Keratinocyte (primary cell): ENCODE data around the gene ZNF70. TPM values are rescaled to one million over a fixed set of nuclear protein-coding genes. Genes with fewer than 3 reads are reported as not detected.

Source experiments
- DNase-seq: peaks from one replicate; pipeline ENCODE4 v3.0.0-alpha.2; 2011; ENCODE audit warnings: low read depth, missing footprints, low spot score
- FAIRE-seq: peaks from 2 replicates; lab custom pipeline; 2011; peaks lifted over from hg19 to GRCh38; lab: Jason Lieb, UNC
- H2AFZ ChIP-seq: 2 replicates; pipeline ENCODE4 v1.6.0; 2012; ENCODE audit warnings: low read length, control low read depth, inconsistent platforms; ENCODE audit not compliant: control insufficient read depth
- H3K27ac ChIP-seq: 2 replicates; pipeline ENCODE4 v1.5.1; 2011; ENCODE audit warnings: low read length; ENCODE audit not compliant: control insufficient read depth, insufficient read depth
- H3K27me3 ChIP-seq: 3 replicates; pipeline ENCODE4 v1.6.0; 2011; ENCODE audit warnings: low read length; ENCODE audit not compliant: control insufficient read depth, insufficient read depth; ENCODE audit errors: extremely low read depth
- H3K36me3 ChIP-seq, 2 experiments: 2 replicates in 1 of 2; 3 replicates in 1 of 2; pipeline ENCODE4 v1.5.1; 2011; ENCODE audit warnings: low read length in 2 of 2, mild to moderate bottlenecking in 1 of 2; ENCODE audit not compliant: control insufficient read depth in 2 of 2, insufficient read depth in 2 of 2; ENCODE audit errors: extremely low read depth in 1 of 2
- H3K4me1 ChIP-seq: 3 replicates; pipeline ENCODE4 v1.5.1; 2011; ENCODE audit warnings: low read length; ENCODE audit not compliant: control insufficient read depth, insufficient read depth; ENCODE audit errors: extremely low read depth
- H3K4me2 ChIP-seq: 3 replicates; pipeline ENCODE4 v1.6.0; 2011; ENCODE audit warnings: low read depth, low read length; ENCODE audit not compliant: control insufficient read depth, insufficient read depth; ENCODE audit errors: extremely low read depth
- H3K4me3 ChIP-seq, 3 experiments: fragments of 200-600 bp in 1 of 3; sonication (generic) in 1 of 3; 2 replicates in 2 of 3; 3 replicates in 1 of 3; pipeline ENCODE4 v1.5.1; 2011 to 2016; ENCODE audit warnings: low read length in 3 of 3, mild to moderate bottlenecking in 3 of 3, control low read depth in 2 of 3, inconsistent platforms in 1 of 3, low read depth in 1 of 3, mixed read lengths in 1 of 3, mixed run types in 1 of 3, moderate library complexity in 1 of 3; ENCODE audit not compliant: control insufficient read depth in 2 of 3, insufficient read depth in 2 of 3; ENCODE audit errors: extremely low read depth in 1 of 3
- H3K79me2 ChIP-seq: 2 replicates; pipeline ENCODE4 v1.6.0; 2012; ENCODE audit warnings: low read length; ENCODE audit not compliant: control insufficient read depth, insufficient read depth
- H3K9ac ChIP-seq: 3 replicates; pipeline ENCODE4 v1.6.0; 2011; ENCODE audit warnings: low read length; ENCODE audit not compliant: control insufficient read depth, insufficient read depth; ENCODE audit errors: extremely low read depth
- H3K9me1 ChIP-seq: 3 replicates; pipeline ENCODE4 v1.6.0; 2011; ENCODE audit warnings: low read length; ENCODE audit not compliant: control insufficient read depth, insufficient read depth; ENCODE audit errors: extremely low read depth
- H3K9me3 ChIP-seq: 2 replicates; pipeline ENCODE4 v1.5.1; 2012; ENCODE audit warnings: low read depth, low read length; ENCODE audit not compliant: control insufficient read depth
- H4K20me1 ChIP-seq: 3 replicates; pipeline ENCODE4 v1.6.0; 2011; ENCODE audit warnings: low read length; ENCODE audit not compliant: control insufficient read depth, insufficient read depth; ENCODE audit errors: extremely low read depth
- EZH2 ChIP-seq: IDR thresholded peaks from one replicate; pipeline ENCODE4 v1.6.1; 2012; ENCODE audit warnings: inconsistent platforms, mild to moderate bottlenecking, low read length, moderate library complexity
- dilution Hi-C: fragments of 300-500 bp; cut with MboI; formaldehyde crosslinking; loops from one replicate; pipeline ENCODE4 v1.7.0; 2020; ENCODE audit warnings: low sequenced_read_pairs; ENCODE audit not compliant: extremely low pct_ligation_motif_present
- polyA plus RNA-seq, 5 experiments: library from polyadenylated mRNA; depleted of rRNA in 3 of 5; stranded (reverse) in 3 of 5; stranded (forward) in 1 of 5; unstranded in 1 of 5; fragments of >200 nt; gene quantifications; 1 replicate in 1 of 5; 2 replicates in 3 of 5; 3 replicates in 1 of 5; pipeline versions ENCODE4 v1.2.1 to v1.2.3, GENCODE V29; 2011 to 2012; ENCODE audit warnings: missing spikeins in 2 of 5, low read depth in 1 of 5, low replicate concordance in 1 of 5
- TF ChIP-seq, protein P1 (sequence below), 3 experiments: IDR thresholded peaks in 1 of 3; conservative IDR thresholded peaks in 1 of 3; optimal IDR thresholded peaks in 1 of 3; 2 replicates in 2 of 3; 3 replicates in 1 of 3; pipeline versions ENCODE3 to v1.5.1; 2011; ENCODE audit warnings: low read length in 3 of 3, mild to moderate bottlenecking in 3 of 3, moderate library complexity in 2 of 3, control low read depth in 1 of 3, inconsistent platforms in 1 of 3; ENCODE audit not compliant: insufficient read depth in 2 of 3; ENCODE audit errors: extremely low read depth in 1 of 3

Gene ZNF70
- polyA plus RNA-seq, 1 donor (not counting 4 experiments of a cell fraction or from before 2014, with no cell fraction given) = 0.55 TPM

DNA sequence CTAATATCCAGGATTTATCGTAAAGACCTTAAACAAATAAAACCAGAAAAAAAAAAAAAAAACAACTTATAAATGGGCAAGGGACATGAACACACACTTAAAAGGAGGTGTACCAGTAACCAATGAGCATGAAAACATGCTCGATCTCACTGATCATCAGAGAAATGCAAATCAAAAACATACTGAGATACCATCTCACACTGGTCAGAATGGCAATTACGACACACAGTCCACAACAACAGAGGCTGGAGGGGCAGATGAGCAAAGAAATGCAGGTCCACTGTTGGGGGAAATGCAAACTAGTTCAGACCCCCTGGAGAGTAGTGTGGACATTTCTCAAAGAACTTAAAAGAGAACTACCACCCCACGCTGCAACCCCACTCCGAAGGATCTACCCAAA lies 46.9 kb downstream of the ZNF70 start:
- no peaks in the 10 kb centered on the region for H3K4me1 ChIP-seq
- DNase-seq (no peak), FAIRE-seq (no peak)
- H3K27ac ChIP-seq = no peak overlapping the region
- H3K36me3 ChIP-seq = peaks cover 22 to 29% of the 10 kb centered on the region in 2 experiments
- dilution Hi-C loops = no loop called here
- H3K4me2 ChIP-seq = no peak overlapping the region
- no peaks in the 10 kb centered on the region for H3K9me3 ChIP-seq
- peaks cover 10% of the 10 kb centered on the region for H3K79me2 ChIP-seq
- no peak for TF ChIP-seq EZH2
- TF ChIP-seq, protein P1, sequence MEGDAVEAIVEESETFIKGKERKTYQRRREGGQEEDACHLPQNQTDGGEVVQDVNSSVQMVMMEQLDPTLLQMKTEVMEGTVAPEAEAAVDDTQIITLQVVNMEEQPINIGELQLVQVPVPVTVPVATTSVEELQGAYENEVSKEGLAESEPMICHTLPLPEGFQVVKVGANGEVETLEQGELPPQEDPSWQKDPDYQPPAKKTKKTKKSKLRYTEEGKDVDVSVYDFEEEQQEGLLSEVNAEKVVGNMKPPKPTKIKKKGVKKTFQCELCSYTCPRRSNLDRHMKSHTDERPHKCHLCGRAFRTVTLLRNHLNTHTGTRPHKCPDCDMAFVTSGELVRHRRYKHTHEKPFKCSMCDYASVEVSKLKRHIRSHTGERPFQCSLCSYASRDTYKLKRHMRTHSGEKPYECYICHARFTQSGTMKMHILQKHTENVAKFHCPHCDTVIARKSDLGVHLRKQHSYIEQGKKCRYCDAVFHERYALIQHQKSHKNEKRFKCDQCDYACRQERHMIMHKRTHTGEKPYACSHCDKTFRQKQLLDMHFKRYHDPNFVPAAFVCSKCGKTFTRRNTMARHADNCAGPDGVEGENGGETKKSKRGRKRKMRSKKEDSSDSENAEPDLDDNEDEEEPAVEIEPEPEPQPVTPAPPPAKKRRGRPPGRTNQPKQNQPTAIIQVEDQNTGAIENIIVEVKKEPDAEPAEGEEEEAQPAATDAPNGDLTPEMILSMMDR (optimal IDR thresholded peaks at IDR 0.05 in 1 of 3, IDR thresholded peaks at IDR 0.05 in 1 of 3, conservative IDR thresholded peaks at IDR 0.05 in 1 of 3; ENCODE audit: extremely low read depth in 1 of 3, insufficient read depth in 2 of 3, low read length in 3 of 3) = no peak
- no peaks in the 10 kb centered on the region for H4K20me1 ChIP-seq
- H3K27me3 ChIP-seq = no peaks in the 10 kb centered on the region
- H3K9ac ChIP-seq = no peak overlapping the region
- no peak overlapping the region for H3K4me3 ChIP-seq
- H2AFZ ChIP-seq = no peak overlapping the region
- no peaks in the 10 kb centered on the region for H3K9me1 ChIP-seq

DNA sequence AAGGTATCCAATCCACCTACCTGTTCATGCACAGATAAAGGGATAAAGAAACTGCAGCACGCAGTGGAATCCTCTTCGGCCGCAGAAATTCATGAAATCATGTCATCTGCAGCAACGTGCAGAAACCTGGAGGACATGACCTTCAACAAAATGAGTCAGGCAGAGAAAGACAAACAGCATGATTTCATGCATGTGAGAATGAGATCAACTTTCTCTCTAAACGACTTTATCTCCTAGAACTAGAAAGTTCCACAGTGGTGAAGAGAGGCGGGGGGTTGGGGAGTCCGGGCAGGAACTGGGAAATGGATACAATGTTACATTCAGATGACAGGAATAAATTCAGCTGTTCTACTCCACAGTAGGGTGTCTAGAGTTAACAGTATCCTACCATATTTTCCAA lies 50.2 kb downstream of the ZNF70 start:
- Histone ChIP-seq H3K9me3 (no peaks in the 10 kb centered on the region), H4K20me1 (no peaks in the 10 kb centered on the region), H3K4me2 (no peak overlapping the region), H3K4me1 (no peaks in the 10 kb centered on the region), H3K9me1 (no peaks in the 10 kb centered on the region), H3K27ac (no peak overlapping the region), H3K79me2 (peaks cover 10% of the 10 kb centered on the region), H3K36me3 (peaks cover 13 to 16% of the 10 kb centered on the region in 2 experiments), H3K9ac (no peak overlapping the region), H2AFZ (no peak overlapping the region), H3K27me3 (no peaks in the 10 kb centered on the region), H3K4me3 (no peak overlapping the region)
- FAIRE-seq (no peak), DNase-seq (no peak)
- TF ChIP-seq, protein P1 (optimal IDR thresholded peaks at IDR 0.05 in 1 of 3, IDR thresholded peaks at IDR 0.05 in 1 of 3, conservative IDR thresholded peaks at IDR 0.05 in 1 of 3; ENCODE audit: extremely low read depth in 1 of 3, insufficient read depth in 2 of 3, low read length in 3 of 3) = no peak
- no peak for TF ChIP-seq EZH2
- dilution Hi-C loops = no loop called here
